Activated CD8-positive, alpha-beta memory T cell treated with anti-CD3 and anti-CD28 coated beads, Interleukin-2, amount 50 U/mL, for 24 hours (primary cell): Measurements from ENCODE around the gene SMARCAL1.
"Not testable (repeated sequence)": the region's sequence is repeated elsewhere in the genome, so short reads cannot be mapped to it uniquely, and the experiment has no call there.

Source experiments
- DNase-seq: peaks from one replicate; pipeline ENCODE4 v3.0.0-alpha.2; 2020; ENCODE audit errors: extremely low read depth

The SMARCAL1 gene

DNA sequence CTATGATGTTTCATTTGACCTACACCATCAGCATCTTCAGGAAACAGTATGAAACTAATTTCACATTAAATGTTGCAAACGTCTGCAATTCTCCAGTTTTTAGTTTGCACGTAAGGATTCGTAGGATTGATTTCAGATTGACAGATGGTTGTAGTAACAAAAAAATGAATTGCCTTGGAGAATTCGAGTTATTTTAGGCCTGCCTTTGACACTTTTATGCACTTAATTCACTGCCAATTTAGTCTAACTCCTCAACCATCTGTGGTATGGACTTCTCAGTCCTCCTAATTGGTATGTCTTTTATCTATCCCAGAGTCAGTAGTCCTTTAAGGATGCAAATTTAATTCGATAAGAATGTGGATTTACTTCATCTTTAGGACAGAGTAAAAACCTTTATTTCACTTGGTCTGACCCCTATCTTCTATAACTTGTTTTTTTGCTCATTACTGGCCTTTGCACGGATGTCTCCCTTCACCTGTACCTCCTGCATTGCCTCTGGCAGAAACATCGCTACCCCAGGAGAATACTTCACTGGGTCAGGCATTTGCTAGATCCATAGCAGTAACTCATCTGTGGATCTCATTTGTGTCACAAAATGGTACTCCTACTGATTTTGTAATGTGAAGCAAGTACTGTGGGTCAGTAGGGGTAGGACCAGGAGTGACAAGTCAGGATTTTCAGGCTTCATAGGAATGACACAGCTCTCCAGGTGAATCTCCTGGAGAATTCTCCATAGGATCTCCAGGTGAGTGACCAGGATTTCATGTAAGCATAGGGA, 90.3 kb downstream of the SMARCAL1 start:
- DNase-seq, result no peak

- no peak for DNase-seq
Measured at GRCh38 chr2:216503159-216503629, 90.9 kb downstream of the SMARCAL1 start.

GRCh38 chr2:216503697-216504375, 91.6 kb downstream of the SMARCAL1 start:
- DNase-seq, result no peak

DNA sequence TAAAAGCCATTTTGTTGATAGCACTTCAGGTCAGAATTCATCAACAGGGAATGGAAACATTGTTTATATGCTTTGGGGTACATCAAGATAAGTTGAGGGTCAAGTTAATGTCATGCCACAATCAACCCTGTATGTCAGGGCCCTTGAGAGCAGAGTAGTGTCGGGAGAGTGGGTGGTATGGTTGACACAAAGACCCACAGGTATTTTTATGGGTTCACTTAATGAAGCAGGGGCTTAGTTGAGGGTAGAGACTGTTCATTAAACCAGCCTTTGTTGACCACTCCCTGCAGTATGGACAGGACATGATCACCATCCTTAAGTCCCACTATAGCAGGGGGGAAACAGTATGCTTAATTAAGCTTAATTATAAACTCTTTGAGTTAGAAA, 92.1 kb downstream of the SMARCAL1 start:
- DNase-seq, result no peak

GRCh38 chr2:216505133-216506106, 93.1 kb downstream of the SMARCAL1 start:
- no peak for DNase-seq

- DNase-seq, result no peak
Measured at GRCh38 chr2:216507220-216508160, 95.2 kb downstream of the SMARCAL1 start.

DNA sequence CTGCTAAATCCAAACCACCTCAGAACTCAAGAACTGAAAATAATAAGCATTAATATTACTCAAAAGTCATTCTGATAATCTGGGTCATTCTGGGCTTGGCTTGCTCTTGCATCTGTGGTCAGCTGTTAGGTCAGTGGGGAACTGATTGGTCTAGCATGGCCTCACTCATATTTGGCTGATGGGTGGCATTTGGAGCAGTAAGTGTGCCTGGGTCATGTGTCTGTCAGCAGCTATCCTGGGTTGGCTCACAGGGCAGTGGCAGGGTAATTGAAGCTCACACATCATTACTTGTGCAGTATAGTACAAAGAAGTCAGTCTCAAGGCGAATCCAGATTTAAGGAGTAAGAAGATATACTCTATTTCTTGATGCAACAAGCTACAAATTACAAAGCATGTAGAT, 95.9 kb downstream of the SMARCAL1 start:
- no peak for DNase-seq

DNA sequence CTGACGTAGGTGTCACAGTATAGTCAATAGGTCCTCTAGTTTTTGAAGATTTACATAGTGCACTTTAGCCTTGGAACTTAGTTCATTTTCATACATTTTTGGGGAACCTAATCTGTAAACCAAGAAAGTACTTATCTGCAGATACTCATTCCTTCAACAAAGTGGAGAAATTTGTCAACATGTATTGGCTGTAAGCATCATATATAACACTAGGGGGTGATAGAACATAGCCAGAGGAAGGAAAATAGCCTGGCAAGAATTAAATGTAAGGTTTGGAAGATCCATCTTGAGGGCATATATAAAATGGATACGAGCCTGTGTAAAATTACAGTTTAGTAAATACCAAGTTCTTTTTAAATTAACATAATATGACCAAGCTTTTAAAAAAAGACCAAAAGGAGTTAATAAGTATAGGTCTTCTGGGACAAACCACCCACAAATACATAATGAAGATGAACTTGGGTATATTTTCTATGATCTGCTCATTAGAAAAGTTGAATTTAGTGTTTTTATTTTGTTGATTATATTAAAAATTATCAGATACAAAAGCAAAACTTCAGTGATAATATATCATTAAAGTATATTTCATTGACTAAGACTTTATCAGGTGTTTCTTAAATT, 104.6 kb downstream of the SMARCAL1 start:
- no peak for DNase-seq

DNA sequence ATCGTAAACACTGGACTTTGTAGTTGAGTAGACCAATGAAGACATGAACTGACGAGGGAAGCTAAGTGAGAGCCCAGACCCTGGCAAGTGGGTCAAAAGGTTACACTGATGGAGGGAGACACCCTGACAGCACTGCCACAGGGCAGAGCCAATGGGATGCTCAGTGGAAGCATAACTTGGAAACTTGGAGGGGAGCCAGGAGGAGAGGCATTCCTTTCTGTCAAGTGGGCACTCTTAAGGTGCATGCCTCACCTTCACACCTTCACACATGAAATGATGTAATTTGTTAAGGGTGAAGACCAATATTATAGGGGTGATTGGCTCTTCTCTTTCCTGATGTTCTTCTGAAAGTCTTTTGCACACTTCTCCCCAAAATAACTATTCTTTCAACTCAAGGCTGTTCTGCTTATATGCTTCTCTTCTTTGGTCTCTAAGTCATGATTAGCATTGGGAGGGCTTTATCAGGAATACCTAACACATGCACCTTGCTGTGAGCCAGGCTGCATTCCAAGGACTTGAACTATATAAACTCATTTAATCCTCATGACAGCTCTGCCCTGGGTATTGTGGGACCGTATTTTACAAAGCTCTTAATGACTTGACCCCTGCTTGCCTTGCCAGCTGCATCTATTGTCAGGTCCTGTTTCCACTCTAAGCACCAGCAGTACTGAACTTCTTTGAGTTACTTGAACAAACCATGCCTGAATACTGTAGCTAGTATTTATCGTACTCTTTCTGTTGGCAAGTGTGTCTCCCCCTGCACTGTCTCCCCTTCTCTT, 105.4 kb downstream of the SMARCAL1 start:
- no peak for DNase-seq

- DNase-seq, result not testable (repeated sequence)
Measured at GRCh38 chr2:216518566-216519119, 106.4 kb downstream of the SMARCAL1 start.

GRCh38 chr2:216519154-216519762, 107.0 kb downstream of the SMARCAL1 start:
- DNase-seq, result no peak

- DNase-seq, result no peak
Measured at GRCh38 chr2:216520112-216520511, 107.8 kb downstream of the SMARCAL1 start.

DNA sequence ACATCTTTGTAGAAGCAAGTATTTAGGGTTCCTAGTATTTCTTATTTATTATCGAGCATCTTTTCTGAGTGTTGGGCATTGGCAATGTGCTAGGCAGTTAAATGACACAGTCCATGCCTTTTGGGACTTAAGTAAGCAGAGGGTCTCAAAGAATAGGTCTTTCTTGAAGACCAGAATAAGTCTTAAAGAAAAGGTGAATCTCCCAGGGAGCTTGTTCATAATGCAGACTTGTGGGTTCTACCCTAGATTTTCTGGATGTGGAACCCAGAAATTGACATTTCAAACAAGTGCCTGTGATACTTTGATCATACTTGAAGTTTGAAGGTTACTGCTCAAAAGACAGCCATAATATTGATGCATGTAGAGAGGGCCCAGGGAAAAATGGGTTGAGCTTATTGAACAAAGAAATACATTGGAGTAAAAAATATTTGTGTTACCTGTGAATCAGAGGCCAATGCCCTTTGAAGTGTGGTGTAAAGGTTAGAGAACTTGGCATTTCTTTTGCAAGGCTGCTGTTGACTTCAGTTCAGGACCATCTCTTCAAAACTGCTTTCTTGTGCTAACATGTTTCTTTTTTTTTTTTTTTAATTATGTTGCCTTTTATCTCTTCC, 110.7 kb downstream of the SMARCAL1 start:
- no peak for DNase-seq

- no peak for DNase-seq
Measured at GRCh38 chr2:216525972-216526371, 113.7 kb downstream of the SMARCAL1 start.

- no peak for DNase-seq
Measured at GRCh38 chr2:216526939-216527338, 114.7 kb downstream of the SMARCAL1 start.

GRCh38 chr2:216527600-216527999, 115.3 kb downstream of the SMARCAL1 start:
- DNase-seq, result no peak

DNA sequence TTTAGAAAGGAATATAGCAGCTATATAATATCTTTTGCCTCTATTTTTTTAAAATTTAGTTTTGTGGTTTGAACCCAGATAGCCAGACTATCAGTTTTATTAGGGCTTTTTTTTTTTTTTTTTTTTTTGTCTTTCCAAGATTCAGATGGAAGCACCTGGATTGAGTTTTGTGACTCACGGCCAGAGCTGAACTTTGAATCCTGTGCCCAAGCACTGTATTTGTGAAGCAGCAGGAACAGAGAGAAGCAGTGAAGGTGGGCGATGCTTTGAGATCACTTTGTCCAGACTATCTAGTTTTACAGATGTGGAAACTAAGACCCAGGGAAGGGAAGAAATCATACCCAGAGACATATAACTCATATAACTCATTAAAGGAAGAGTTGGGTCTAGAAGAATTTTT, 120.3 kb downstream of the SMARCAL1 start:
- no peak for DNase-seq
